ENCODE data around the gene ATP9A. TPM values are rescaled to one million over a fixed set of nuclear protein-coding genes. Genes with fewer than 3 reads are reported as not detected.
A peak's percentile ranks its signal among the peaks of the same experiment; 100 is the strongest.

The ATP9A gene
- total RNA-seq, 4 donors from 2014 or later = 52.5 to 72.8 (median 61.7) TPM

DNA sequence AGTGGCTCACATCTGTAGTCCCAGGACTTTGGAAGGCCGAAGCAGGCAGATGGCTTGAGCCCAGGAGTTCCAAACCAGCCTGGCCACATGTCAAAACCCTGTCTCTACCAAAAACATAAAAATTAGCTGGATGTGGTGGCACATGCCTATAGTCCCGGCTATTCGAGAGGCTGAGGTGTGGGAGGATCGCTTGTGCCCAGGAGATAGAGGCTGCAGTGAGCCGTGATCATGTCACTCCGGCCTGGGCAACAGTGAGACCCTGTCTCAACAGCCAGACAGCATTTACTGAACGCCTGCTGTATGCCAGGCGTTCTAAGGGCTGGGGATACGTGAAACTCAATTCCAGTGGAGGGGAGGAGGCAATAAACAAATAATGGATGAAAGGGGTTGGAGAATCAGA is 69.9 kb downstream of the ATP9A start:
- DNase-seq = no peak
- Histone ChIP-seq H3K9me3 (no peaks in the 10 kb centered on the region), H3K4me1 (peaks cover 22 to 25% of the 10 kb centered on the region in 2 donors), H3K27me3 (no peaks in the 10 kb centered on the region), H3K4me3 (replicated peaks in 1 of 3) (no peak overlapping the region), H3K27ac (peak overlapping the region in 1 of 3 donors; percentile 6), H3K36me3 (no peaks in the 10 kb centered on the region)
- TF ChIP-seq, protein P1, sequence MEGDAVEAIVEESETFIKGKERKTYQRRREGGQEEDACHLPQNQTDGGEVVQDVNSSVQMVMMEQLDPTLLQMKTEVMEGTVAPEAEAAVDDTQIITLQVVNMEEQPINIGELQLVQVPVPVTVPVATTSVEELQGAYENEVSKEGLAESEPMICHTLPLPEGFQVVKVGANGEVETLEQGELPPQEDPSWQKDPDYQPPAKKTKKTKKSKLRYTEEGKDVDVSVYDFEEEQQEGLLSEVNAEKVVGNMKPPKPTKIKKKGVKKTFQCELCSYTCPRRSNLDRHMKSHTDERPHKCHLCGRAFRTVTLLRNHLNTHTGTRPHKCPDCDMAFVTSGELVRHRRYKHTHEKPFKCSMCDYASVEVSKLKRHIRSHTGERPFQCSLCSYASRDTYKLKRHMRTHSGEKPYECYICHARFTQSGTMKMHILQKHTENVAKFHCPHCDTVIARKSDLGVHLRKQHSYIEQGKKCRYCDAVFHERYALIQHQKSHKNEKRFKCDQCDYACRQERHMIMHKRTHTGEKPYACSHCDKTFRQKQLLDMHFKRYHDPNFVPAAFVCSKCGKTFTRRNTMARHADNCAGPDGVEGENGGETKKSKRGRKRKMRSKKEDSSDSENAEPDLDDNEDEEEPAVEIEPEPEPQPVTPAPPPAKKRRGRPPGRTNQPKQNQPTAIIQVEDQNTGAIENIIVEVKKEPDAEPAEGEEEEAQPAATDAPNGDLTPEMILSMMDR (IDR thresholded peaks at IDR 0.05) = no peak
- no peak for TF ChIP-seq POLR2A (IDR thresholded peaks at IDR 0.05)
- WGBS, 2 donors = 92% methylated on average over 9 of the region's 9 CpGs
- intact Hi-C loops (cut with DNase I) = no loop called here

DNA sequence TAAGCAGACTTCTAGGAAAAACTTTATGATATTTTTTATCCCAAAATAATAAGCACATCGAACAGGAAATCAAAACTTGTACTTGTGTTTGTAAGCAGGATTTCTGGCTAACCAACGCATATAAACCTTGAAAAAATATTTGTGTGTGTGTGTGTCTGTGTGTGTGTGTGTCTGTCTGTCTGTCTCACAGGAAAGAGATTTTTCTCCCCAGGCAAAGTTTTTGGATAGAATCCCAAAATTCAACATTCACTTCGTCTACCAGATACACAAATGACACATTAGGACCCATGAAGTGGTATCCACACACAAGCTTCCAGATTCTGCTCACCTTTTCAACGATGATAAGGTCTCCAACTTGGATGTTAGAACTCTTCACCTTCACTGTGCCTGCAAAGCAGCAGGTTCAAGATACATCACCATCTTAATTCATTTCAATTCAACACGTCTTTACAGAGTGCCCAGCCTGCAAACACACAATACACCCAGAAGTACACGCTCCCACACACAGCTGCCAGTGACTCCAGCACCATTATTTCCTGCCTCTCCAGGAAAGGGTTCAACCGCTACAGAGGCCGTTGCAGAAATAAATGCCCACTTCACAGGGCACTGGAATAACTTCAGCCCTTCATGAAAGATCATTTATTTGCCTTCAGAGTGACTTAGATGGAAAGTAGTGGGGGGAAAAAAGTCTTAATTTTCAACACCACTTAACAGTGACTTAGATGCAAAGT is 70.9 kb downstream of the ATP9A start:
- no peaks in the 10 kb centered on the region for H3K9me3 ChIP-seq
- no peaks in the 10 kb centered on the region for H3K27me3 ChIP-seq
- no peaks in the 10 kb centered on the region for H3K36me3 ChIP-seq
- intact Hi-C loops (cut with DNase I) = no loop called here
- no peak for DNase-seq
- no peak for TF ChIP-seq POLR2A (IDR thresholded peaks at IDR 0.05)
- TF ChIP-seq, protein P1 (IDR thresholded peaks at IDR 0.05) = no peak
- no peak overlapping the region for H3K4me3 ChIP-seq (replicated peaks in 1 of 3)
- H3K4me1 ChIP-seq = peaks cover 31 to 32% of the 10 kb centered on the region in 2 donors
- 33 to 37% methylated on average over 8 of the region's 8 CpGs for WGBS, 2 donors
- H3K27ac ChIP-seq = peak overlapping the region; percentile 42 to 76 (median 75)

DNA sequence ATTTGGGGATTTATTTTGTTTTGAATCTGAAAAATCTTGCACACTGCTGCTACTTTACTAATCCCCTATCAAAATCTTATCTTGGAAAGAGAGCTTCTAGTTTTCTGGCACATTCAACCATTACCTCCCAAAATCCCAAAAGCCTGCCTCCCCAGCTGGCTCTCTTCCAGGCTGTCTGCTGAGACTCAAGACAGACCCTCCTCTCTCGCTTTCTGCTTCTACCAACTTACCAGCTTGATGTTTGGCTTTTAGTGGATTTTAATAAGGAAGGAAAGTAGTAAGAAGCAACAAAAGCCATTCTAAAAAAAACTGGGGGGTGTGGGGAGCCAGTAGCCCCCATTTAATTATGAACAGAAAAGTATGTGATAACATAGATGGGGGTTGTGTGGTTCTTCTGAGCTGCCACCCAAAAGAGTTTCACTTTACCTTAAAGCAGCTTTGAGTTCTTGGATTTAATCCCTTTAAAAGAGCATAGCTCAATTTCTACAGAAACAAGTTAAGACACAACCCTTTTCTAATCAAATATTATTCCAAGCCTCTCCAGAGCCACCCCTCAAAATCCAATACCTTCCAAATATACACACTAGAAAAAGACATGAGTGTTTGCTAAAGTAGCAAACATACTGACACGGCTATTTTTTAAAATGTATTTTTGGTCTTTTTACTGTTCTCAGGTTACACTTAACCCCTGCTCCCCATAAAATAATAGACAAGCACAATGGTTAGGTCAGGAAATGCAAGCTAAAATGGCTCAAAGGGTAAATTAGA is 71.7 kb downstream of the ATP9A start:
- Histone ChIP-seq H3K36me3 (no peaks in the 10 kb centered on the region), H3K4me3 (replicated peaks in 1 of 3) (no peak overlapping the region), H3K9me3 (no peaks in the 10 kb centered on the region), H3K27me3 (no peaks in the 10 kb centered on the region), H3K27ac (peak overlapping the region; percentile 42 to 76 (median 75)), H3K4me1 (peaks cover 31 to 33% of the 10 kb centered on the region in 2 donors)
- 26 to 33% methylated on average over 2 of the region's 2 CpGs for WGBS, 2 donors
- intact Hi-C loops (cut with DNase I) = no loop called here
- TF ChIP-seq, protein P1 (IDR thresholded peaks at IDR 0.05) = no peak
- DNase-seq = peak in 1 of 2 donors; percentile 38

DNA sequence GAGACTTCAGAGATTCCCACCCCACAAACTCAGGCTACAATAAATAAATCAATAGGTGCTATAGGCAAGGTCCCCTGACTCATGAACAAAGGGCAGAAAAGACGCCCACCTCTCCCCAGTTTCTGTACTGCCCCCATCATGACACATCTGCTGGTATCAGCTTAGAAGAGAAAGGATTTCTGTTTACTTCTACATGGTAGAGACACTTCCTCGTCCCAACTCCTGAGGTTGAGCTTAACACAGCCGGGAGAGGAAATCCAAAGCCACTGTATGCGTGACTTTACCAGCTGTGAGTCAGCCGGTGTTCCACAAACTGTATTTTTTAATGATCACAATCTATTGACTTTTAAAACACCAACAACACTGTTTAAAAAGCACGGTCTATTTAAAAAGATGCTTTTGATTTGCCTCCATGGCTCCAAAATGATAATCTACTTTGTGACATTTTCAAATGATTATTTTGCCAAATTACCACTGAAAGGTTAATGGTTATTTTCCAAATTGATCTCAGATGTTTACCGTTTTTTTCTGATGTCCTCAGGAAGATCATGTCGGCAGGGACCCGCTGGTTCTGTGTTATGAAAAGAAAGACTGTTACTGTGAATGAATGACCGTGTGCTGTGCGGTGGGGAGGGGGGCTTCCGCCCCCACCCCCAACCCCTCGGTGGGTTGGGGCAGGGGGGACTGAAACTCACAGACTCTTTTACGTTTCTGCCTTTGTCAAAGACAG is 72.5 kb downstream of the ATP9A start:
- Histone ChIP-seq H3K36me3 (no peaks in the 10 kb centered on the region), H3K27me3 (no peaks in the 10 kb centered on the region), H3K27ac (peak overlapping the region; percentile 42 to 76 (median 75)), H3K4me1 (peaks cover 31 to 33% of the 10 kb centered on the region in 2 donors), H3K4me3 (replicated peaks in 1 of 3) (no peak overlapping the region), H3K9me3 (no peaks in the 10 kb centered on the region)
- no peak for TF ChIP-seq POLR2A (IDR thresholded peaks at IDR 0.05)
- TF ChIP-seq, protein P1 (IDR thresholded peaks at IDR 0.05) = no peak
- WGBS, 2 donors = 41 to 56% methylated on average over 14 of the region's 14 CpGs
- DNase-seq = no peak
- intact Hi-C loops (cut with DNase I) = no loop called here
